B cell (primary cell): ENCODE results near the gene ADI1. TPM values are rescaled to one million over a fixed set of nuclear protein-coding genes. Genes with fewer than 3 reads are reported as not detected.

Source experiments
- ATAC-seq: fragments of 200-7000 bp; cut with Tn5 transposase; one replicate; pipeline ENCODE4 v1.10.0; 2021; ENCODE audit warnings: low read depth, mild to moderate bottlenecking, moderate number of reproducible peaks, moderate library complexity
- CTCF ChIA-PET: fragments of 350-600 bp; sonication (Branson Sonifier 250); formaldehyde crosslinking; loops from one replicate; lab custom pipeline; 2021; ENCODE audit warnings: antibody characterized with exemption, inconsistent platforms; lab: Charles Lee
- POLR2A ChIA-PET: fragments of 350-600 bp; sonication (Branson Sonifier 250); formaldehyde crosslinking; loops from one replicate; lab custom pipeline; 2021; ENCODE audit warnings: antibody characterized with exemption; lab: Charles Lee
- DNase-seq: peaks from one replicate; pipeline ENCODE4 v3.0.0; 2013
- H2AFZ ChIP-seq: 2 replicates; pipeline ENCODE4 v1.6.1; 2012; ENCODE audit warnings: mild to moderate bottlenecking, low read depth, low read length; ENCODE audit not compliant: insufficient read depth, poor library complexity, severe bottlenecking
- H3K27ac ChIP-seq, 2 donors: 1 replicate in 1 of 2; 2 replicates in 1 of 2; pipeline ENCODE4 v1.5.1; 2012 to 2013; ENCODE audit warnings: low read length in 2 of 2, mild to moderate bottlenecking in 2 of 2, moderate library complexity in 1 of 2
- H3K27me3 ChIP-seq, 4 experiments: fragments of 200-600 bp in 1 of 4; sonication (generic) in 1 of 4; replicated peaks in 1 of 4; 1 replicate in 2 of 4; 2 replicates in 2 of 4; pipeline versions ENCODE4 v1.6.1 to v1.7.0; 2013 to 2016; ENCODE audit warnings: low read length in 3 of 4, mild to moderate bottlenecking in 2 of 4, mixed read lengths in 1 of 4, moderate library complexity in 1 of 4; ENCODE audit not compliant: insufficient read depth in 4 of 4, control insufficient read depth in 3 of 4; ENCODE audit errors: control extremely low read depth in 1 of 4
- H3K36me3 ChIP-seq, 2 experiments: replicated peaks in 1 of 2; 1 replicate in 1 of 2; 2 replicates in 1 of 2; pipeline versions ENCODE4 v1.6.1 to v1.7.1; 2013; ENCODE audit warnings: low read length in 1 of 2; ENCODE audit not compliant: insufficient read depth in 2 of 2, control insufficient read depth in 1 of 2; ENCODE audit errors: control extremely low read depth in 1 of 2, extremely low read depth in 1 of 2
- H3K4me1 ChIP-seq, 2 donors: fragments of 200-600 bp in 1 of 2; sonication (generic) in 1 of 2; 1 replicate in 1 of 2; 2 replicates in 1 of 2; pipeline versions ENCODE4 v1.5.1 to v1.6.1; 2013 to 2017; ENCODE audit warnings: low read length in 2 of 2; ENCODE audit not compliant: control insufficient read depth in 2 of 2, insufficient read depth in 2 of 2
- H3K4me2 ChIP-seq: replicated peaks from 2 replicates; pipeline ENCODE3; 2012; ENCODE audit warnings: mild to moderate bottlenecking, low read depth, low read length; ENCODE audit not compliant: poor library complexity, severe bottlenecking
- H3K4me3 ChIP-seq, 5 experiments: fragments of 200-600 bp in 1 of 5; sonication (generic) in 1 of 5; 1 replicate in 3 of 5; 2 replicates in 2 of 5; pipeline versions ENCODE4 v1.5.1 to v1.7.0; 2011 to 2016; ENCODE audit warnings: low read length in 4 of 5, mild to moderate bottlenecking in 4 of 5, low read depth in 2 of 5, control low read depth in 1 of 5, moderate library complexity in 1 of 5; ENCODE audit not compliant: insufficient read depth in 1 of 5; ENCODE audit errors: control extremely low read depth in 1 of 5, extremely low read depth in 1 of 5
- H3K79me2 ChIP-seq: fragments of 200-600 bp; sonication (generic); one replicate; pipeline ENCODE4 v1.6.0; 2016; ENCODE audit warnings: low read length; ENCODE audit not compliant: control insufficient read depth, insufficient read depth
- H3K9ac ChIP-seq: fragments of 200-600 bp; sonication (generic); 2 replicates; pipeline ENCODE4 v1.6.1; 2017; ENCODE audit warnings: mild to moderate bottlenecking, low read length, moderate library complexity
- H3K9me3 ChIP-seq, 3 donors: one replicate each; pipeline versions ENCODE4 v1.6.1 to v1.7.1; 2013; ENCODE audit warnings: low read length in 2 of 3; ENCODE audit not compliant: control insufficient read depth in 2 of 3, insufficient read depth in 1 of 3; ENCODE audit errors: control extremely low read depth in 1 of 3
- H4K20me1 ChIP-seq: 2 replicates; pipeline ENCODE4 v1.6.0; 2012; ENCODE audit warnings: mild to moderate bottlenecking, low read length; ENCODE audit not compliant: insufficient read depth, control insufficient read depth, poor library complexity, severe bottlenecking
- H3K27ac Mint-ChIP-seq: one replicate; pipeline ENCODE4 v1.8.0; 2021; ENCODE audit warnings: mixed read lengths
- H3K27me3 Mint-ChIP-seq: one replicate; pipeline ENCODE4 v1.8.0; 2021; ENCODE audit warnings: mixed read lengths
- H3K4me1 Mint-ChIP-seq: one replicate; pipeline ENCODE4 v1.8.0; 2021; ENCODE audit warnings: mixed read lengths
- H3K4me3 Mint-ChIP-seq: one replicate; pipeline ENCODE4 v1.8.0; 2021; ENCODE audit warnings: mixed read lengths
- H3K9me3 Mint-ChIP-seq: one replicate; pipeline ENCODE4 v1.8.0; 2022; ENCODE audit warnings: mixed read lengths; ENCODE audit not compliant: insufficient read depth
- CTCF ChIP-seq: fragments of 200-600 bp; IDR thresholded peaks from one replicate; pipeline ENCODE4 v1.8.0; 2022; ENCODE audit warnings: antibody characterized with exemption, mild to moderate bottlenecking
- EZH2 ChIP-seq: IDR thresholded peaks from 2 replicates; pipeline ENCODE4 v1.6.1; 2012; ENCODE audit warnings: borderline replicate concordance, low read depth, mild to moderate bottlenecking, moderate library complexity, low read length; ENCODE audit not compliant: insufficient read depth, poor library complexity, severe bottlenecking
- WGBS: methylation state at CpG from one replicate; pipeline ENCODE4 v1.1.5; 2013; ENCODE audit warnings: missing lambda C conversion rate; ENCODE audit not compliant: insufficient coverage; 5-methylcytosine and 5-hydroxymethylcytosine counted together
- intact Hi-C: fragments of 100-400 bp; cut with micrococcal nuclease; formaldehyde crosslinking; loops from one replicate; pipeline ENCODE4 v1.10.0; 2022
- polyA plus RNA-seq: library from polyadenylated mRNA; depleted of rRNA; stranded (reverse); fragments of >200 nt; gene quantifications from 2 replicates; pipeline ENCODE4 v1.2.3, GENCODE V29; 2012
- total RNA-seq, 2 donors: library from RNA; stranded (reverse); fragments of 120-200 nt in 1 of 2; gene quantifications; 1 replicate in 1 of 2; 2 replicates in 1 of 2; pipeline versions ENCODE4 v1.2.3 to v1.2.4, GENCODE V29; 2013 to 2022

ADI1 gene
- total and polyA plus RNA-seq, 2 donors (not counting 1 experiment from before 2014, with no cell fraction given): 15.2 to 23.1 TPM

- no peak overlapping the region for H3K9ac ChIP-seq
- H2AFZ ChIP-seq: no peak overlapping the region
- no peaks in the 10 kb centered on the region for H4K20me1 ChIP-seq
- WGBS: over 99% methylated on average over 14 of the region's 17 CpGs
- TF ChIP-seq CTCF (no peak), EZH2 (no peak)
- Mint-ChIP-seq H3K9me3 (no peaks in the 10 kb centered on the region), H3K27me3 (no peaks in the 10 kb centered on the region), H3K27ac (no peak overlapping the region), H3K4me3 (no peak overlapping the region), H3K4me1 (no peaks in the 10 kb centered on the region)
- intact Hi-C loops: no loop called here
- no peaks in the 10 kb centered on the region for H3K9me3 ChIP-seq
- POLR2A ChIA-PET: no interaction called here
- ATAC-seq (no peak), DNase-seq (no peak)
- H3K4me2 ChIP-seq: no peak overlapping the region
- no peak overlapping the region for H3K27ac ChIP-seq
- no peak overlapping the region for H3K4me3 ChIP-seq
- CTCF ChIA-PET: interaction anchor here (0.7 to 1.6 kb wide), 3 partner anchors 8 to 85 kb away, joined by 3 to 5 read pairs (median 3); no protein-coding TSS in a partner anchor
- peaks cover 0 to 86% of the 10 kb centered on the region in 2 experiments for H3K36me3 ChIP-seq
- no peaks in the 10 kb centered on the region for H3K4me1 ChIP-seq
- H3K79me2 ChIP-seq: no peaks in the 10 kb centered on the region
- no peaks in the 10 kb centered on the region for H3K27me3 ChIP-seq
Measured at GRCh38 chr2:3470166-3470651, 49.1 kb downstream of the ADI1 start.

- H3K4me3 ChIP-seq: no peak overlapping the region
- Mint-ChIP-seq H3K4me3 (no peak overlapping the region), H3K9me3 (no peaks in the 10 kb centered on the region), H3K27me3 (no peaks in the 10 kb centered on the region), H3K4me1 (no peaks in the 10 kb centered on the region), H3K27ac (no peak overlapping the region)
- no peak for TF ChIP-seq EZH2
- no peak for TF ChIP-seq CTCF
- H3K27me3 ChIP-seq: no peaks in the 10 kb centered on the region
- no peaks in the 10 kb centered on the region for H3K79me2 ChIP-seq
- H3K4me2 ChIP-seq: no peak overlapping the region
- no peak overlapping the region for H2AFZ ChIP-seq
- no peak overlapping the region for H3K27ac ChIP-seq
- WGBS: 100% methylated on average over 4 of the region's 7 CpGs
- CTCF ChIA-PET: interaction anchor here (1.6 kb wide), 1 partner anchor 46 kb away, joined by 3 read pairs; no protein-coding TSS in a partner anchor
- no peaks in the 10 kb centered on the region for H4K20me1 ChIP-seq
- intact Hi-C loops: no loop called here
- H3K9ac ChIP-seq: no peak overlapping the region
- no peaks in the 10 kb centered on the region for H3K9me3 ChIP-seq
- no peaks in the 10 kb centered on the region for H3K4me1 ChIP-seq
- POLR2A ChIA-PET: no interaction called here
- DNase-seq (no peak), ATAC-seq (no peak)
- H3K36me3 ChIP-seq: peaks cover 0 to 87% of the 10 kb centered on the region in 2 experiments
Measured at GRCh38 chr2:3469486-3469885, 49.8 kb downstream of the ADI1 start.
